ENCODE results near the gene B3GNT3.

DNA sequence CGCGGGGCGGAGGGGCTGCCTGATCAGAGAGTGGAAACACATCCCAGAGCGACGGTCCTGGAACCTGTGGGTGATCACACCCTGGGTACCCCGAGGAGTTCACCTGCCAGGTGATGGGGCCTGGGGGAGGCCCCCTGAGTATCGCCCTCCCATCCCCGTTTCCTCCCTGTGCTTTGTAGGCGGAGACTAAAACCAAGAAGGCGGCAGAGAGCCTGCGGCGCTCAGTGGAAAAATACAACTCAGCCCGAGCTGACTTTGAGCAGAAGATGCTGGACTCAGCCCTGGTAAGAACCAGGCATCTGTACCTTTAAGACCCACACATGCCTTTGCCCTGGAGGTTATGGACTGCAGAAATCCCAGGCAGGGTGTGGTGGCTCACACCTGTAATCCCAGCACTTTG lies 24.3 kb upstream of the B3GNT3 start:
- TF ChIP-seq, protein P1, sequence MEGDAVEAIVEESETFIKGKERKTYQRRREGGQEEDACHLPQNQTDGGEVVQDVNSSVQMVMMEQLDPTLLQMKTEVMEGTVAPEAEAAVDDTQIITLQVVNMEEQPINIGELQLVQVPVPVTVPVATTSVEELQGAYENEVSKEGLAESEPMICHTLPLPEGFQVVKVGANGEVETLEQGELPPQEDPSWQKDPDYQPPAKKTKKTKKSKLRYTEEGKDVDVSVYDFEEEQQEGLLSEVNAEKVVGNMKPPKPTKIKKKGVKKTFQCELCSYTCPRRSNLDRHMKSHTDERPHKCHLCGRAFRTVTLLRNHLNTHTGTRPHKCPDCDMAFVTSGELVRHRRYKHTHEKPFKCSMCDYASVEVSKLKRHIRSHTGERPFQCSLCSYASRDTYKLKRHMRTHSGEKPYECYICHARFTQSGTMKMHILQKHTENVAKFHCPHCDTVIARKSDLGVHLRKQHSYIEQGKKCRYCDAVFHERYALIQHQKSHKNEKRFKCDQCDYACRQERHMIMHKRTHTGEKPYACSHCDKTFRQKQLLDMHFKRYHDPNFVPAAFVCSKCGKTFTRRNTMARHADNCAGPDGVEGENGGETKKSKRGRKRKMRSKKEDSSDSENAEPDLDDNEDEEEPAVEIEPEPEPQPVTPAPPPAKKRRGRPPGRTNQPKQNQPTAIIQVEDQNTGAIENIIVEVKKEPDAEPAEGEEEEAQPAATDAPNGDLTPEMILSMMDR (IDR thresholded peaks at IDR 0.05; ENCODE audit: low read length): no peak
- TF ChIP-seq EZH2phosphoT487 (IDR thresholded peaks at IDR 0.05; ENCODE audit: low read length) (no peak), EZH2 (optimal IDR thresholded peaks at IDR 0.05; ENCODE audit: low read depth, low read length) (no peak)

Measured in MM.1S (cell line).